KOPT-K1 (cell line): Measurements from ENCODE around the gene COL5A3.
"Not testable (repeated sequence)": the region's sequence is repeated elsewhere in the genome, so short reads cannot be mapped to it uniquely, and the experiment has no call there.

ENCODE experiments used
- H3K27ac ChIP-seq: fragments of 200-600 bp; sonication (generic); 2 replicates; pipeline ENCODE4 v1.5.1; 2016; ENCODE audit warnings: antibody characterized with exemption, mild to moderate bottlenecking, low read depth, low read length; ENCODE audit not compliant: poor library complexity, severe bottlenecking
- H3K36me3 ChIP-seq: fragments of 200-600 bp; sonication (generic); 2 replicates; pipeline ENCODE4 v1.5.1; 2017; ENCODE audit warnings: antibody characterized with exemption, mild to moderate bottlenecking, low read length, moderate library complexity; ENCODE audit not compliant: insufficient read depth
- H3K9me3 ChIP-seq: fragments of 200-600 bp; sonication (generic); 2 replicates; pipeline ENCODE4 v1.5.1; 2017; ENCODE audit warnings: antibody characterized with exemption, low read length, mild to moderate bottlenecking; ENCODE audit not compliant: insufficient read depth, poor library complexity, severe bottlenecking

Gene COL5A3

GRCh38 chr19:9941671-9942070 is 68.6 kb downstream of the COL5A3 start:
- H3K9me3 ChIP-seq: peaks cover 16% of the 10 kb centered on the region
- no peaks in the 10 kb centered on the region for H3K36me3 ChIP-seq
- H3K27ac ChIP-seq: no peak overlapping the region

DNA sequence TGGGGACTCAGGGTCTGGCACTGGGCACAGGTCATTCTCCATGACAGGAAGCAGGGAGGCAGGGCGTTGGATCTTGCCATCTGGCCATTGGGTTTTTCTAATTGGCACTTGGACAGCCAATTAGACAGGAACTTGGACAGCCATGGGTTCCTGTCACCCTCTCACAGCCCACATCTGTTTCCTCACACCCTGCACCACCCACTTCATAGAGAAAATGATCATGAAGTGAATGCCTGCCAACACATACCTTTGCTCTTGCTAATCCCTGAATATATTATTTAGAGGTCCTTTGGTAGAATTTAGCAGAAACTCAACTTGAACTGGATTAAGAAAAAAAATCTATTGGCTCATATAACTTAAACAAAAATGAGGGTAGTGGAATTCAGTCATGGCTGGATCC is 69.1 kb downstream of the COL5A3 start:
- peaks cover 16% of the 10 kb centered on the region for H3K9me3 ChIP-seq
- H3K27ac ChIP-seq: no peak overlapping the region
- H3K36me3 ChIP-seq: no peaks in the 10 kb centered on the region

- H3K27ac ChIP-seq: no peak overlapping the region
- H3K9me3 ChIP-seq: peaks cover 16% of the 10 kb centered on the region
- no peaks in the 10 kb centered on the region for H3K36me3 ChIP-seq
These were observed 69.5 kb downstream of the COL5A3 start for GRCh38 chr19:9940778-9941177.

- Histone ChIP-seq H3K9me3 (peaks cover 16% of the 10 kb centered on the region), H3K36me3 (no peaks in the 10 kb centered on the region), H3K27ac (no peak overlapping the region)
These were observed 70.9 kb downstream of the COL5A3 start for GRCh38 chr19:9939301-9939913.

- H3K9me3 ChIP-seq: peaks cover 7% of the 10 kb centered on the region
- H3K27ac ChIP-seq: no peak overlapping the region
- H3K36me3 ChIP-seq: no peaks in the 10 kb centered on the region
These were observed 73.3 kb downstream of the COL5A3 start for GRCh38 chr19:9937001-9937411.

GRCh38 chr19:9936326-9937000 is 73.8 kb downstream of the COL5A3 start, which contains the start of gene OLFM2:
TSS of gene OLFM2 (minus strand) at chr19:9936515. CDS start at chr19:9936366, 149 bp downstream.
- Histone ChIP-seq H3K9me3 (peaks cover 1% of the 10 kb centered on the region), H3K27ac (no peak within 1 kb of the TSS), H3K36me3 (no peaks in the 10 kb centered on the region)

- H3K27ac ChIP-seq: no peak overlapping the region
- no peaks in the 10 kb centered on the region for H3K9me3 ChIP-seq
- H3K36me3 ChIP-seq: no peaks in the 10 kb centered on the region
These were observed 74.6 kb downstream of the COL5A3 start for GRCh38 chr19:9935506-9936325.

DNA sequence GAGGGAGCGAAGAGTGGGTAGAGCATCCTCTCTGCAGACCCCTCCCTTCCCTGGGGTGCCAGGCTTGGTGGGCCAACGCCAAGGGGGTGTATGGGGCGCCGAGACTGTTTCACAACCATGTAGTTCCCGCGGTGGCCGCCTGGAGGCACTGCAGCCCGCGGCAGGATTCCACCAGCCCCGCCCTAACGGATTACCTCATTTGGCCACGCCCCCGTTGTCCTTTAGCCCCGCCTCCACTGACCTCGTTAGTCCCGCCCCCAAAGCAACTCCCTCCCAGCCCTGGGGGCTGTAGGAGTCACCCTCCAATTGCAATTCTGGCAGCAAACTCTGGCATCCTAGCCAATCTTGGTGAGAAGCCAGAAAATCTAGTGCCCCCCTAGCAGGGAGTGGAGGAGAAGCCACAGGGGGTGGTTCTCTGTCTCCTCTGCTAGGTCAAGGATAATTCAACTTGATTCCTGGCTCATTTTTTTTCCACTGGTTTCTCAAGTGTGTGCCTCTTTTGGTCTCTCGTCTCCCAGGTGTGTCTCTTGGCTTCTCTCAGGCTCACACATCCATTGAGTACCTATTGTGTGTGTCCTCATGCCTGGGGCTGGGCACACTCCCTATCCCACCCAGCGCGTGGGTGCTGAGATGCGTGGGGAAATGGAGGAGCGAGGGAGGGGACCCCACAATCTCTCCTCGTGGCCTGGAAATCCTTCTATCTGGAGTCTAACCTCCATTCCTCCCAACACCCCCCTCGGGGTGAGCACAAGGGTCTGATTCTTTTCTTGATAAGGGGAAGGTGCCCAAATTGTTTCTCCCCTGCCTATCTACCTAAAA is 76.0 kb downstream of the COL5A3 start:
- Histone ChIP-seq H3K36me3 (no peaks in the 10 kb centered on the region), H3K9me3 (no peaks in the 10 kb centered on the region), H3K27ac (no peak overlapping the region)

- no peaks in the 10 kb centered on the region for H3K36me3 ChIP-seq
- no peak overlapping the region for H3K27ac ChIP-seq
- no peaks in the 10 kb centered on the region for H3K9me3 ChIP-seq
These were observed 77.5 kb downstream of the COL5A3 start for GRCh38 chr19:9932835-9933234.

DNA sequence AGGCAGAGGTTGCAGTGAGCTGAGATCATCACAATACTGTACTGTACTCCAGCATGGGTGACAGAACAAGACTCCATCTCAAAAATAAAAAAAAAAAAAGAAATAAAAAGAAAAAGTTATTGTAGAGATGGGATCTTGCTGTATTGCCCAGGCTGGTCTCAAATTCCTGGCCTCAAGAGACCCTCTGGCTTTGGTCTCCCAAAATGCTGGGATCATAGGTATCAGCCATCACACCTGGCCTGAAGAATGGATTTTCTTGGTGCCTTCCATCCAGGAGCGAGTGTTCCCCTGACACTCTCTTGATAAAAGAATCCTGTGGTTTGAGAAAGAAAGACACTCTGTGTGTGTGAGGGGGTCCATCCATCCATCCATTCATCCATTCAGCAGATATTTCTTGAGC is 78.7 kb downstream of the COL5A3 start:
- no peak overlapping the region for H3K27ac ChIP-seq
- H3K9me3 ChIP-seq: no peaks in the 10 kb centered on the region
- H3K36me3 ChIP-seq: no peaks in the 10 kb centered on the region

DNA sequence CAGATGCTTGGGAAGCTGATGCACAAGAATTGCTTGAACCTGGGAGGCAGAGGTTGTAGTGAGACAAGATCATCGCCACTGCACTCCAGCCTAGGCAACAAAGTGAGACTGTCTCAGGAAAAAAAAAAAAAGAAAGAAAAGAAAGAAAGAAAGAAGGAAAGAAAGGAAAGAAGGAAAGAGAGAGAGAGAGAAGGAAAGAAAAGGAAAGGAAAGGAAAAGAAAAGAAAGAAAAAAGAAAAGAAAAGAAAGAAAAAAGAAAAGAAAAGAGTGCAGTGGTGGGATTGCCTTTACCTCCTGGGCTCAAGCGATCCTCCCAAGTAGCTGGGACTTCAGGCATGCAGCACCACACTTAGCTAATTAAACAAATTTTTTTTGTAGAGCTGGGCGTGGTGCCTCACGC is 86.9 kb downstream of the COL5A3 start:
- no peaks in the 10 kb centered on the region for H3K9me3 ChIP-seq
- no peak overlapping the region for H3K27ac ChIP-seq
- no peaks in the 10 kb centered on the region for H3K36me3 ChIP-seq

GRCh38 chr19:9922782-9923379 is 87.4 kb downstream of the COL5A3 start:
- not testable (repeated sequence) for H3K9me3 ChIP-seq, H3K36me3 ChIP-seq, H3K27ac ChIP-seq

- H3K27ac ChIP-seq: no peak overlapping the region
- no peaks in the 10 kb centered on the region for H3K36me3 ChIP-seq
- no peaks in the 10 kb centered on the region for H3K9me3 ChIP-seq
These were observed 93.0 kb downstream of the COL5A3 start for GRCh38 chr19:9917321-9917720.

DNA sequence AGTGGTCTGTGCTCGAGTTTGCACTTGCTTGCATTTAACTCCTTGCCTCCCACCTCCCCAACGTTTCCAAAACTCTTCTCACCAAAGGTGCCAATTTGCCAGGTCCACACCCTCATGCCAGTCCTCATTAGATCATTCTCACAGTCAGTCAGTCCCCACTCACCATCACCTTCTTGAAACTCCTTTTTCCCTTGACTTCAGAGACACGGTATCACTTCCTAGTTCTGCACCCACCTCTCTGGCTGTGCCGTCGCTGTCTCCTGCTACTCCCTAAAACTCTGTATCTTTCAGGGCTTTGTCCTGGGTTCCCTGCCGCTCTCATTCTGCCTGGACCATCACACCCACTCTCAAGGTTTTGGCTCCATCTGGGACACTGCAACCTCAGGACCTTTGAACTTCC is 93.6 kb downstream of the COL5A3 start:
- Histone ChIP-seq H3K27ac (no peak overlapping the region), H3K9me3 (no peaks in the 10 kb centered on the region), H3K36me3 (no peaks in the 10 kb centered on the region)
